ENCODE measurements around the gene TNRC6C.
"Not testable (repeated sequence)": the region's sequence is repeated elsewhere in the genome, so short reads cannot be mapped to it uniquely, and the experiment has no call there.

The TNRC6C gene

GRCh38 chr17:78133971-78134898, 175.7 kb downstream of the TNRC6C start:
- H3K4me3 ChIP-seq (ENCODE audit: insufficient read depth, low read depth, low read length), result no peak overlapping the region
- H3K4me1 ChIP-seq (ENCODE audit: control insufficient read depth, insufficient read depth, low read length), result no peaks in the 10 kb centered on the region
- no peak overlapping the region for H3K27ac ChIP-seq (ENCODE audit: insufficient read depth, low read depth, low read length, poor library complexity, severe bottlenecking)
- no peaks in the 10 kb centered on the region for H3K36me3 ChIP-seq (ENCODE audit: control insufficient read depth, insufficient read depth, low read length)
- H3K27me3 ChIP-seq (ENCODE audit: control insufficient read depth, insufficient read depth, low read length, poor library complexity, severe bottlenecking), result peaks cover 51% of the 10 kb centered on the region
- WGBS, 2 experiments, result 56 to 58% methylated on average over 39 of the region's 39 CpGs
- no peaks in the 10 kb centered on the region for H3K9me3 ChIP-seq (ENCODE audit: control insufficient read depth, low read length)

GRCh38 chr17:78134899-78135385, 176.4 kb downstream of the TNRC6C start:
- Histone ChIP-seq H3K4me3 (ENCODE audit: insufficient read depth, low read depth, low read length) (no peak overlapping the region), H3K27me3 (ENCODE audit: control insufficient read depth, insufficient read depth, low read length, poor library complexity, severe bottlenecking) (peaks cover 44% of the 10 kb centered on the region), H3K9me3 (ENCODE audit: control insufficient read depth, low read length) (no peaks in the 10 kb centered on the region), H3K27ac (ENCODE audit: insufficient read depth, low read depth, low read length, poor library complexity, severe bottlenecking) (no peak overlapping the region), H3K36me3 (ENCODE audit: control insufficient read depth, insufficient read depth, low read length) (no peaks in the 10 kb centered on the region), H3K4me1 (ENCODE audit: control insufficient read depth, insufficient read depth, low read length) (no peaks in the 10 kb centered on the region)
- WGBS, 2 experiments, result 81 to 82% methylated on average over 9 of the region's 9 CpGs

DNA sequence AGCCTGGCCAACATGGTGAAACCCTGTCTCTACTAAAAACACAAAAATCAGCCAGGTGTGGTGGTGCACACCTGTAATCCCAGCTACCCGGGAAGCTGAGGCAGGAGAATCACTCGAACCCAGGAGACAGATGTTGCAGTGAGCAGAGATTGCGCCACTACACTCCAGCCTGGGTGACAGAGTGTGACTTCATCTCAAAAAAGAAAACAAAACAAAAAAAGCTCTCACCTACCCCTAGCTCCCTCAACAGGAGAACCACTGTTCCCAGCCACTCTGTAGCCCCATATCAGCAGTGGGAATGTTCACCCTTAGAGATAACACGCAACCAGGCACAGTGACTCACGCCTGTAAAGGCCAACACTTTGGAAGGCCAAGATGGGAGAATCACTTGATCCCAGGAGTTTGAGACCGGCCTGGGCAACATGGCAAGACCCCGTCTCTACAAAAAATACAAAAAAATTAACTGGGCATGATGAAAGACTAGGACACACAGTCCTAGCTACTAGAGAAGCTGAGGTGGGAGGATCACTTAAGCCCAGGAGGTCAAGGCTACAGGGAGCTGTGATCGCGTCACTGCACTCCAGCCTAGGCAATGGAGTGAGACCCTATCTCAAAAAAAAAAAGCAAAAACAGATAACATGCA, 177.5 kb downstream of the TNRC6C start:
- no peaks in the 10 kb centered on the region for H3K4me1 ChIP-seq (ENCODE audit: control insufficient read depth, insufficient read depth, low read length)
- no peaks in the 10 kb centered on the region for H3K9me3 ChIP-seq (ENCODE audit: control insufficient read depth, low read length)
- no peak overlapping the region for H3K4me3 ChIP-seq (ENCODE audit: insufficient read depth, low read depth, low read length)
- no peaks in the 10 kb centered on the region for H3K36me3 ChIP-seq (ENCODE audit: control insufficient read depth, insufficient read depth, low read length)
- no peak overlapping the region for H3K27ac ChIP-seq (ENCODE audit: insufficient read depth, low read depth, low read length, poor library complexity, severe bottlenecking)
- 93 to 95% methylated on average over 9 of the region's 9 CpGs for WGBS, 2 experiments
- H3K27me3 ChIP-seq (ENCODE audit: control insufficient read depth, insufficient read depth, low read length, poor library complexity, severe bottlenecking), result peaks cover 33% of the 10 kb centered on the region

GRCh38 chr17:78137392-78138203, 179.1 kb downstream of the TNRC6C start:
- H3K36me3 ChIP-seq (ENCODE audit: control insufficient read depth, insufficient read depth, low read length), result no peaks in the 10 kb centered on the region
- no peak overlapping the region for H3K4me3 ChIP-seq (ENCODE audit: insufficient read depth, low read depth, low read length)
- peaks cover 17% of the 10 kb centered on the region for H3K27me3 ChIP-seq (ENCODE audit: control insufficient read depth, insufficient read depth, low read length, poor library complexity, severe bottlenecking)
- no peak overlapping the region for H3K27ac ChIP-seq (ENCODE audit: insufficient read depth, low read depth, low read length, poor library complexity, severe bottlenecking)
- H3K4me1 ChIP-seq (ENCODE audit: control insufficient read depth, insufficient read depth, low read length), result no peaks in the 10 kb centered on the region
- 81 to 83% methylated on average over 26 of the region's 26 CpGs for WGBS, 2 experiments
- H3K9me3 ChIP-seq (ENCODE audit: control insufficient read depth, low read length), result no peaks in the 10 kb centered on the region

DNA sequence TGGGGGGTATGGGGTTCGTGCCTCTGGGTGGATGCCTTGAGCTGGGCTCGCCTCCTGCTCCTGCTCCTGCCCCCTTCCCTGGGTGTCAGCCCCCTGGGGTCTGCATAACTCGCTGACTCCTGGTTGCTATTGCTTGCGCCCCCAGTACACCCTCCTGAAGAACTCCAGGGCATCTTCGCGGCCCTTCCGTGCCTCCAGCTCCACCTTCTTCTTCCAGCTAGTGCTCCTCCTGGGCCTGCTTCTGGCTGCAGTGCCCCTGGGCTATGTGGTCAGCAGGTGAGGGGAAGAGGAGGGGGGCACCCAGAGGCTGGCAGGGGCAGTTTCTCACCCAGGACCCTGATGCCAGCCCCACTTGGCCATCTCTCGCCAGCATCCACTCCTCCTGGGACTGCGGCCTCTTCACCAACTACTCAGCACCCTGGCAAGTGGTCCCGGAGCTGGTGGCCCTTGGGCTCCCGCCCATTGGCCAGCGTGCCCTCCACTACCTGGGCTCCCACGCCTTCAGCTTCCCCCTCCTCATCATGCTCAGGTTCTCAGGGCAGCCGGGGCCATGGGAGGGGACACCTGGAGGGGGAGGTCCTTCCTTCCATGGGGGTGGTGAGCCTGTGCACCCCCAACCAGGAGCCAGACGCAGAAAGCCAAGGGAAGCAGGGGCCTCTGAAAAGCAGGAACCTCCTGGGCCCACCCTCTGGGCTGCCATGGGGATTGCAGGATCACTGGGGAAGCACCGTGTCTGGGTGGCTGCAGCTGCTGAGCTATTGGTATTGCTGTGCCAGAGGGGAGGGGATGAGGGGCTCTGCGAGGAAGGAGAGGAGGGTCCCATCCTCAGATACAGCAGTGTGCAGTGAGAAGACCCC, 179.9 kb downstream of the TNRC6C start:
- H3K9me3 ChIP-seq (ENCODE audit: control insufficient read depth, low read length), result no peaks in the 10 kb centered on the region
- peaks cover 9% of the 10 kb centered on the region for H3K27me3 ChIP-seq (ENCODE audit: control insufficient read depth, insufficient read depth, low read length, poor library complexity, severe bottlenecking)
- no peak overlapping the region for H3K27ac ChIP-seq (ENCODE audit: insufficient read depth, low read depth, low read length, poor library complexity, severe bottlenecking)
- H3K36me3 ChIP-seq (ENCODE audit: control insufficient read depth, insufficient read depth, low read length), result no peaks in the 10 kb centered on the region
- 81 to 86% methylated on average over 16 to 17 of the region's 17 CpGs for WGBS, 2 experiments
- H3K4me1 ChIP-seq (ENCODE audit: control insufficient read depth, insufficient read depth, low read length), result no peaks in the 10 kb centered on the region
- H3K4me3 ChIP-seq (ENCODE audit: insufficient read depth, low read depth, low read length), result no peak overlapping the region

- not testable (repeated sequence) for H3K27me3 ChIP-seq (ENCODE audit: control insufficient read depth, insufficient read depth, low read length, poor library complexity, severe bottlenecking); H3K4me3 ChIP-seq (ENCODE audit: insufficient read depth, low read depth, low read length); H3K9me3 ChIP-seq (ENCODE audit: control insufficient read depth, low read length); H3K36me3 ChIP-seq (ENCODE audit: control insufficient read depth, insufficient read depth, low read length); H3K4me1 ChIP-seq (ENCODE audit: control insufficient read depth, insufficient read depth, low read length); H3K27ac ChIP-seq (ENCODE audit: insufficient read depth, low read depth, low read length, poor library complexity, severe bottlenecking)
- WGBS, 2 experiments, result 92% methylated on average over 12 of the region's 12 CpGs
Observed at GRCh38 chr17:78139861-78140168, 181.3 kb downstream of the TNRC6C start.

GRCh38 chr17:78140169-78141051, 181.9 kb downstream of the TNRC6C start:
- H3K27ac ChIP-seq (ENCODE audit: insufficient read depth, low read depth, low read length, poor library complexity, severe bottlenecking), result no peak overlapping the region
- H3K4me3 ChIP-seq (ENCODE audit: insufficient read depth, low read depth, low read length), result no peak overlapping the region
- no peaks in the 10 kb centered on the region for H3K27me3 ChIP-seq (ENCODE audit: control insufficient read depth, insufficient read depth, low read length, poor library complexity, severe bottlenecking)
- H3K36me3 ChIP-seq (ENCODE audit: control insufficient read depth, insufficient read depth, low read length), result no peaks in the 10 kb centered on the region
- 43 to 44% methylated on average over 58 of the region's 58 CpGs for WGBS, 2 experiments
- no peaks in the 10 kb centered on the region for H3K4me1 ChIP-seq (ENCODE audit: control insufficient read depth, insufficient read depth, low read length)
- no peaks in the 10 kb centered on the region for H3K9me3 ChIP-seq (ENCODE audit: control insufficient read depth, low read length)

DNA sequence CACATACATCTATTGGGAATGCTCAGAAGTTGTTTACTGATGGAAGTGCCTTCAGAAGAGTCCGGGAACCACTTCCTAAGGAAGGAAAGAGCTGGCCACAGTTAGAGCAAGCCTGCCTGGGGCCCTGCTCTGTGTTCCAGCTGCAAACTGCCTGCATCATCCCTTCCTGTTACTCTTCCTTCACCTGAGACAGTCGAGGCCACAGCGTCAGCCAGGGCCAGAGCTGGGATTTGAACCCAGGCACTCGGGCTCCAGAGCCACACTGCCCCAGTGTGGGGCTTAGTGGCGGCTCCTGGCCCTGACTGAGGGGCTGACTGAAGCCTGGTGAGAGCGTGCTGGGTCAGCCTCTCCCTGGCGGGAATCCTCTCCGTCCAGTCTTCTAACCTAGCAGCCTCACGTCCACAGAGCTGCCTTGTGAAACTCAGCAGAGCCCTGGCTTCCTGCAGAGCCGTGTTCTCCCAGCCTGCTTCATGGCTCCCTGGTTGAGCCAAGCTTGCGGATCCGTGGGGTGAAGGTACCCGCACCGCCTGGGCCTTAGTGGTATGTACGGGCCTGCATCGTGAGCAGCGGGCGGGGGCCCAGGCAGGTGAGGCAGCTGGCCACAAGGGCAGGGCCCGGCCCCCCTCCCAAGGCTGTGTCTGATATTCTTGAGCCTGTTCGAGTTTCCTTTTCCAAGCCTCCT, 183.1 kb downstream of the TNRC6C start:
- Histone ChIP-seq H3K27me3 (ENCODE audit: control insufficient read depth, insufficient read depth, low read length, poor library complexity, severe bottlenecking) (no peaks in the 10 kb centered on the region), H3K4me1 (ENCODE audit: control insufficient read depth, insufficient read depth, low read length) (no peaks in the 10 kb centered on the region), H3K4me3 (ENCODE audit: insufficient read depth, low read depth, low read length) (no peak overlapping the region), H3K27ac (ENCODE audit: insufficient read depth, low read depth, low read length, poor library complexity, severe bottlenecking) (no peak overlapping the region), H3K36me3 (ENCODE audit: control insufficient read depth, insufficient read depth, low read length) (no peaks in the 10 kb centered on the region), H3K9me3 (ENCODE audit: control insufficient read depth, low read length) (no peaks in the 10 kb centered on the region)
- 90 to 91% methylated on average over 20 of the region's 20 CpGs for WGBS, 2 experiments
